Measurements from ENCODE around the gene TERB1. TPM values are rescaled to one million over a fixed set of nuclear protein-coding genes. Genes with fewer than 3 reads are reported as not detected.

The TERB1 gene
- total RNA-seq, 1 donor from 2014 or later: 0.29 TPM

Other genes starting within 250 kb of the TERB1 start
- gene CKLF, start 249.0 kb downstream of the TERB1 start, total RNA-seq: 153 and 159 TPM in 2 replicates
- gene CMTM1, start 235.1 kb downstream of the TERB1 start, total RNA-seq: 12.5 and 13.9 TPM in 2 replicates
- 0.80 and 1.2 TPM in 2 replicates for gene CMTM2, start 222.1 kb downstream of the TERB1 start, total RNA-seq
- gene CMTM3, start 196.9 kb downstream of the TERB1 start, total RNA-seq: 93.1 and 94.1 TPM in 2 replicates
- gene CMTM4, start 104.8 kb downstream of the TERB1 start, total RNA-seq: 3.3 and 3.9 TPM in 2 replicates
- gene DYNC1LI2, start 50.0 kb downstream of the TERB1 start, total RNA-seq: 55.7 and 60.3 TPM in 2 replicates
- 114 and 120 TPM in 2 replicates for gene NAE1, start 29.4 kb upstream of the TERB1 start, total RNA-seq
- gene CA7, start 42.8 kb upstream of the TERB1 start, total RNA-seq: 0.13 and 0.39 TPM in 2 replicates
- 43.3 and 52.2 TPM in 2 replicates for gene PDP2, start 78.9 kb upstream of the TERB1 start, total RNA-seq
- not detected in 2 replicates for gene CDH16, start 117.3 kb upstream of the TERB1 start, total RNA-seq
- 0.83 and 0.93 TPM in 2 replicates for gene RRAD, start 124.0 kb upstream of the TERB1 start, total RNA-seq
- gene CIAO2B, start 132.8 kb upstream of the TERB1 start, total RNA-seq: 162 and 164 TPM in 2 replicates
- 34.3 and 36.6 TPM in 2 replicates for gene CES2, start 133.9 kb upstream of the TERB1 start, total RNA-seq
- gene CES3, start 159.7 kb upstream of the TERB1 start, total RNA-seq: 5.6 and 7.3 TPM in 2 replicates
- gene CES4A, start 187.0 kb upstream of the TERB1 start, total RNA-seq: 33.2 and 34.2 TPM in 2 replicates
- gene CBFB, start 227.6 kb upstream of the TERB1 start, total RNA-seq: 171 and 175 TPM in 2 replicates

Measured in activated T-helper 1 cell treated with anti-CD3 and anti-CD28 coated beads, Interleukin-12 subunit alpha, Interleukin-12 subunit beta, Interleukin-2, Interleukin-4 antibody, amounts not matched to agents 30 ng/mL and 10 ng/mL and 1 ng/mL, durations not matched to agents 14 hours and 24 hours and 36 hours (primary cell).